Psoas muscle (tissue), 8 donors: ENCODE data around the gene F12. TPM values are rescaled to one million over a fixed set of nuclear protein-coding genes. Genes with fewer than 3 reads are reported as not detected.

Source experiments
- ATAC-seq, 4 donors: fragments of 200-7000 bp; cut with Tn5 transposase; one replicate each; pipeline ENCODE4 v1.9.1; 2020; ENCODE audit warnings: moderate library complexity in 3 of 4, mild to moderate bottlenecking in 2 of 4
- DNase-seq, 2 donors: peaks; one replicate each; pipeline ENCODE4 v3.0.0-alpha.2; 2020
- H3K27ac ChIP-seq: fragments of 200-600 bp; one replicate; pipeline ENCODE4 v1.8.0; 2022
- H3K27me3 ChIP-seq, 3 donors: fragments of 200-600 bp in 1 of 3; one replicate each; pipeline versions ENCODE4 v1.6.1 to v1.8.0; 2013 to 2022; ENCODE audit warnings: low read length in 2 of 3, mild to moderate bottlenecking in 2 of 3, moderate library complexity in 1 of 3; ENCODE audit not compliant: insufficient read depth in 3 of 3
- H3K36me3 ChIP-seq, 2 donors: fragments of 200-600 bp in 1 of 2; one replicate each; pipeline versions ENCODE4 v1.6.1 to v1.8.0; 2013 to 2022; ENCODE audit warnings: low read depth in 1 of 2, mild to moderate bottlenecking in 1 of 2, moderate library complexity in 1 of 2; ENCODE audit not compliant: insufficient read depth in 1 of 2
- H3K4me1 ChIP-seq: fragments of 200-600 bp; one replicate; pipeline ENCODE4 v1.8.0; 2022
- H3K4me3 ChIP-seq: fragments of 200-600 bp; one replicate; pipeline ENCODE4 v1.8.0; 2022; ENCODE audit warnings: mild to moderate bottlenecking
- H3K9me3 ChIP-seq: fragments of 200-600 bp; one replicate; pipeline ENCODE4 v1.8.0; 2022
- WGBS, 3 donors: extraction: QIAGEN DNeasy Blood & Tissue Kit; methylation state at CpG; one replicate each; pipeline versions ENCODE4 v1.1.6 to v1.1.7; 2013; 5-methylcytosine and 5-hydroxymethylcytosine counted together
- intact Hi-C, 2 donors: fragments of 100-400 bp; cut with DNase I; formaldehyde crosslinking; loops; one replicate each; pipeline versions ENCODE4 v1.11.0 to v1.14.2; 2022
- polyA plus RNA-seq, 3 donors: library from polyadenylated mRNA; stranded (reverse); fragments of 200-250 nt; gene quantifications; one replicate each; pipeline ENCODE4 v1.2.3, GENCODE V29; 2013
- total RNA-seq, 4 donors: library from RNA; stranded (reverse); fragmentation: NEBNext Ultra II Directional in 2 of 4; extraction: Animal tissue kit (Norgen Biotek cat#: 25700) in 2 of 4; gene quantifications; one replicate each; pipeline versions ENCODE4 v1.2.1 to v1.2.4, GENCODE V29; 2021 to 2023
- TF ChIP-seq, protein P1 (sequence below): fragments of 200-600 bp; IDR thresholded peaks from one replicate; pipeline ENCODE4 v1.8.0; 2022; ENCODE audit warnings: antibody characterized with exemption
- donor health status: healthy with polysubstance abuse.
- donor health status: DM: no; HTN: no; CAD: no; lungs with moderate emphysema.
- donor health status: Bipolar disorder and iron deficiency.
- donor health status: healthy.
- donor health status: DM: yes; HTN: yes; CAD: no.
- donor health status: DM: no; HTN: no; CAD: no.
- donor health status: DM: no; HTN: no; CAD: no.
- donor health status: DM: yes; HTN: yes; CAD: no.

Gene F12
- total and polyA plus RNA-seq, 7 donors: 0.06 to 0.81 (median 0.24) TPM; not detected in 3

DNA sequence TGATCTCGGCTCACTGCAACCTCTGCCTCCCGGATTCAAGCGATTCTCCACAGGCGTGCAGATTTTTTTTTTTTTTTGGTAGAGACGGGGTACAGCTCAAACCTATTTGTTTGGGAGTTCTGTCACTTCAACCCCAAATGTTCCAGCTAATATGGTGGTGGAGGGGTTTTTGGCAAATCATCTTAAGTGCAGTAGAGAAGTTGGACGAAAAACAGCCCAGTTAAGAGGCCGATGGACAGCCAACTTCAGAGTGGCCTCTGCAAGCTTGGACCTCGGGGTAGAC lies 36.5 kb upstream of the F12 start:
- TF ChIP-seq, protein P1, sequence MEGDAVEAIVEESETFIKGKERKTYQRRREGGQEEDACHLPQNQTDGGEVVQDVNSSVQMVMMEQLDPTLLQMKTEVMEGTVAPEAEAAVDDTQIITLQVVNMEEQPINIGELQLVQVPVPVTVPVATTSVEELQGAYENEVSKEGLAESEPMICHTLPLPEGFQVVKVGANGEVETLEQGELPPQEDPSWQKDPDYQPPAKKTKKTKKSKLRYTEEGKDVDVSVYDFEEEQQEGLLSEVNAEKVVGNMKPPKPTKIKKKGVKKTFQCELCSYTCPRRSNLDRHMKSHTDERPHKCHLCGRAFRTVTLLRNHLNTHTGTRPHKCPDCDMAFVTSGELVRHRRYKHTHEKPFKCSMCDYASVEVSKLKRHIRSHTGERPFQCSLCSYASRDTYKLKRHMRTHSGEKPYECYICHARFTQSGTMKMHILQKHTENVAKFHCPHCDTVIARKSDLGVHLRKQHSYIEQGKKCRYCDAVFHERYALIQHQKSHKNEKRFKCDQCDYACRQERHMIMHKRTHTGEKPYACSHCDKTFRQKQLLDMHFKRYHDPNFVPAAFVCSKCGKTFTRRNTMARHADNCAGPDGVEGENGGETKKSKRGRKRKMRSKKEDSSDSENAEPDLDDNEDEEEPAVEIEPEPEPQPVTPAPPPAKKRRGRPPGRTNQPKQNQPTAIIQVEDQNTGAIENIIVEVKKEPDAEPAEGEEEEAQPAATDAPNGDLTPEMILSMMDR: no peak
- Histone ChIP-seq H3K36me3 (peaks cover 0 to 16% of the 10 kb centered on the region in 2 donors), H3K27ac (no peak overlapping the region)

DNA sequence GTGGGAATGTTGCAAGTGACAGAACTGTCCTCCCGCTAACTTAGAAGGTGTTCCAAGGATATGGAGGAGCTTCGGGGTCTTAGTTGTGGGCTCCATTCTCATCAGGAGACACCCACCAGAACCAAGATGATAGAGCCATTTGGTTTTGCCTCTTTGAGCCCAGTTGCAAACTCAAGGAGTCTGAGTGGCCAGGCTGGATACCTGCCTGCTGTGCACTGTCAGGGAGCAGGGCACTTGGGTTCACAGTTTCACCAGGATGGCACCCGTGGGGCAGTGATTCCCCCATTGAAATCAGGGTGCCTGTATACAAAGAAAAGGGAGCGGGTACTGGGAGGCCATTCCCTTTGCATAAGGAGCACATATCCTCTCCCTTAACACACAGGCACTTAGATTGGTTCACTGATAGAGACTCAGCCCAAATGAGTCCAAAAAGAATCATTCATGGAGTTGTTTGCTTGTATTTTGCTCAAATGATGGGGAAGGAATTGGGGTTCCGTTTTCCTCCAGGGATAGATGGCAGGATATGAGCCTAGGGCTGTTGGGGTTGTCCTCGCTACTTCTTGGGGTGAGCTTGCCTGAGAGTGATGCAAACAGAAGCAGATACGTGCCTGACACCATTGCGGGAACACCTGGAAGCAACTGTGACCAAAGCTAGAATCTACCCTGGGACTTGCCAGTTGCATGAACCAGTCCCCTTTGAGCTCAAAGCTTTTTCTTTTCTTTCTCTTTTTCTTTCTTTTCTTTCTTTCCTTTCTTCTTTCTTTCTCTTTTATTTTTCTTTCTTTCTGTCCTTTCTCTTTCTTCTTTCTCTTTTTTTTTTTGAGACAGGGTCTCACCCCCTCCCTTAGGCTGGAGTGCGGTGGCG lies 35.9 kb upstream of the F12 start:
- no peak overlapping the region for H3K27ac ChIP-seq
- ATAC-seq (no peak), DNase-seq (no peak)
- TF ChIP-seq, protein P1: no peak
- peaks cover 0 to 26% (median 7%) of the 10 kb centered on the region in 3 donors for H3K27me3 ChIP-seq
- H3K36me3 ChIP-seq: peaks cover 0 to 21% of the 10 kb centered on the region in 2 donors
- no peak overlapping the region for H3K4me3 ChIP-seq
- WGBS, 3 donors: 45 to 56% (median 47%) methylated on average over 10 of the region's 10 CpGs
- H3K9me3 ChIP-seq: no peaks in the 10 kb centered on the region
- intact Hi-C loops: no loop called here
- H3K4me1 ChIP-seq: peaks cover 13% of the 10 kb centered on the region

More for the DNA sequence above, 36.5 kb upstream of the F12 start:
- H3K4me3 ChIP-seq: peak overlapping the region; percentile 74
- H3K27me3 ChIP-seq: peaks cover 0 to 32% (median 7%) of the 10 kb centered on the region in 3 donors
- H3K4me1 ChIP-seq: peaks cover 13% of the 10 kb centered on the region
- ATAC-seq (no peak), DNase-seq (no peak)
- intact Hi-C loops: no loop called here
- H3K9me3 ChIP-seq: no peaks in the 10 kb centered on the region
- WGBS, 3 donors: 4 to 5% (median 5%) methylated on average over 8 of the region's 8 CpGs

DNA sequence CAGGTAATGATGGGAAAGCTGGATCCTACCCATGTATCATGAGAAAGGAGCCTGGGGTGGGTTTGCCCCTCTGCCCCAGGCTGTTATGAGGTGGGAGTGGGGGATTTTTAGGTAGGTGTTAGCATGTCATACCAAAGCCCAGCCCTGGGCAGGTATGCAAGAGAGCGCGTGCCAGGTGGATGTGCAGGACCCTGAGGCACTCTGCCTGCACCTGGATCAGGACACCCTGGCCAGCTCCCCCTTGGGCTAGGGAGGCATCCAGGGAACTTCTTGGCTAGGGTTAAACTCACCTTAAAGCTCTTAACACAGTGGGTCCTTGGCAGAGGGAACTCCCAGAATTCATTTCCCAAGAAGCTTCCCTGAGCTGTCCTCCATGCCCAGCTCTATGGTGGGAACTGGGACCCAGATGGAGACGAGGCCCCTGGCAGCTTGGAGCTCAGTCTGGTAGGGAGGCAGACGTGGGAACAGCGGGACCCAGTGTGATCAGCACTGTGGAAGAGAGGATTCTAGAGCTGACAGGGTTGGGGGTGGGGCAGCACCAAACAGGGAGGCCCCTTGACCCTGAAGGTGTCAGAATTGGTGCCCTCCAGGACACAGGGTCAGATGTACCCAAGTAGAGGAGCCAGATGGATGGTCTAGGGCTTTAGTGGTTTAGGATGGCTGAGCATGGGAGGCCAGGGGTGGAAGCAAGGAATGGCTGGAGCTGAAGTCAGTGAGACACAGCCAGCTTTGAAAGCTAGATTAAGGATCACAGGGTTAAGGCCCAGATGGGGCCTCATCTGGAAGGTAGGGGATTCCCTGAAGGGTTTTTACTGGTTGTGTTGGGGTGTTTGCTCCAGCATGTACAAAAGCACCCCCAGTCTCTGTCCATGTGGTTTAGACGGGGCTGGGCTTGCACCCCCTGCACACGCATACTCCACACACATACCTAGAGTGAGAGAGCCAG lies 35.0 kb upstream of the F12 start:
- peaks cover 13% of the 10 kb centered on the region for H3K4me1 ChIP-seq
- H3K27ac ChIP-seq: no peak overlapping the region
- WGBS, 3 donors: 59 to 74% (median 60%) methylated on average over 7 of the region's 7 CpGs
- TF ChIP-seq, protein P1: no peak
- no peak overlapping the region for H3K4me3 ChIP-seq
- no peaks in the 10 kb centered on the region for H3K9me3 ChIP-seq
- ATAC-seq (no peak), DNase-seq (no peak)
- peaks cover 0 to 21% of the 10 kb centered on the region in 2 donors for H3K36me3 ChIP-seq
- intact Hi-C loops: no loop called here
- peaks cover 0 to 18% (median 7%) of the 10 kb centered on the region in 3 donors for H3K27me3 ChIP-seq

DNA sequence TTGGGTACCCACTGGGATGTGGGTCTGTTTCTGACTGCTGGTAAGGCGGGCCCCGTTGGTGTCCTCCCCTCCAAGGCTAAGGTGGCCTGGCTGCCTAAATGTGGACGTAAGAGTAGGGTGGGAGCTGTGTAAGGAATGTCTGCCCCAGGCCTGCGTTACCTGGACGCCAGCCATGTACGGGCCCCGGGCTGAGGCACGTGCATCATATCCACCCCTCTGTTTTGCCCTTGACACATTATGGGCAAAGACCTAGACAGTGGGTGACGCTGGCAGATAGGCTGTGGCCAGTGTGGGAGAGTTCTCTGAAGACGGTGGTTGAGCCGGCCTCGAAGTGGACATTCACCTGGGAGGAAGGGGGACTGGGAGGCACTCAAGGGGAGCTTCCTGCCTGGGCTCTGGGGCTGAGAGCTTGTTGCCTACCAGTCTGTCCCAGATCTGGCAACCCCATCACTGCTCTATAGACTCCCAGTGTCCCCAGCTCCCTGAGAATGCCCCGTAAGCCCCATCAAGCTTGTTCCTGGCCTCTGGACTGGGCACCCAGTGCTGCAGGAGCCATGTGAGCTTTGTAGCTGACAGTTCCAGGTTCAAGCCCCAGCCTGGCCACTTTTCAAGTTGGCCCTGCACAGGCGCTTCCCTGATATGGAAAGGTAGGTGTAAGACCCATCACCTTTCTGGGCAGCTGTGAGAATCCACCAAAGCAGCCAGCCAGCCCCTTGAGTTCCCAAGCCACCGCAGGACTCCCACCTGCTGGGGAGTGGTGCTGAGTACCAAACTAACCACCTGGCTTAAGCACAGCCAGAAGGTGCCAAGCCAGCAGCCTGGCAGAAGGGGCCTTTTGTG lies 34.0 kb upstream of the F12 start:
- Histone ChIP-seq H3K27me3 (peaks cover 0 to 9% (median 5%) of the 10 kb centered on the region in 3 donors), H3K4me3 (no peak overlapping the region), H3K9me3 (no peaks in the 10 kb centered on the region), H3K27ac (no peak overlapping the region), H3K36me3 (peaks cover 0 to 26% of the 10 kb centered on the region in 2 donors), H3K4me1 (peaks cover 13% of the 10 kb centered on the region)
- WGBS, 3 donors: 82 to 87% (median 83%) methylated on average over 15 of the region's 15 CpGs
- DNase-seq: no peak
- TF ChIP-seq, protein P1: no peak
- intact Hi-C loops: no loop called here
- no peak for ATAC-seq
